ENCODE measurements around the gene GRIP2.

GRIP2 gene

DNA sequence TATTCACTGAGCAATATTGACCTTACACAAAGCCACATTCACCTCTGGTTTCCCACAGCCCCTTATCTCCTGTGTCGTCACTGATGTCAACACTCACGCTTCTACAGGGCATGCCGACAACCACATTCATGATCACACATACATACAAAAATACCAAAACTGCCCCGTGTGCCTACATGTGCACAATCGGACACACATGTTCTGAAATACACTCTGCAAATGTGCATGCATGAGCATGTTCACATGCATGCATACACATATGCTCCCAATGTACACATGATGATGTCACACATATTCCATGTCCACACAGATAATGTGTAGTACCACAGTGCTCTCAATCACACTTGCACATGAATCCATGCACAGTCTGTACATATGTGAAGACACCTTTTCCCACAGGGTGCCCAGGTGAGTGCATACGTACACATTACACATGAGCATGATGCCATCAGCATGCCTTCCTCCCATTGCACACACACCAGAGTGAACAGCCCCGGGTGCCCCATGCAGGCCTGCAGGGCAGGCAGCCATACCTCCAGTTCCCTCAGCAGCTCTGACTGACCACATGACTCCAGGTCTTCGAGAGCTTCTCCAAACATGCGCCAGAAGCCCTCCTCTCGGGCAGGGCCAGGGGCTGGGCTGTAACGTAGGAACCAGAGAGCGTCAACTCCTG lies 37.0 kb downstream of the GRIP2 start:
- TF ChIP-seq SIN3A (IDR thresholded peaks at IDR 0.05; ENCODE audit: borderline replicate concordance, insufficient read depth, low read length) (no peak), FOXP2 (optimal IDR thresholded peaks at IDR 0.05; ENCODE audit: borderline replicate concordance, extremely low read depth, extremely low read length, insufficient read depth) (no peak), TAF1 (IDR thresholded peaks at IDR 0.05; ENCODE audit: borderline replicate concordance, insufficient read depth, low read length) (no peak), POLR2AphosphoS5 (IDR thresholded peaks at IDR 0.05; ENCODE audit: low read depth, low read length) (no peak)
- TF ChIP-seq, protein P1, sequence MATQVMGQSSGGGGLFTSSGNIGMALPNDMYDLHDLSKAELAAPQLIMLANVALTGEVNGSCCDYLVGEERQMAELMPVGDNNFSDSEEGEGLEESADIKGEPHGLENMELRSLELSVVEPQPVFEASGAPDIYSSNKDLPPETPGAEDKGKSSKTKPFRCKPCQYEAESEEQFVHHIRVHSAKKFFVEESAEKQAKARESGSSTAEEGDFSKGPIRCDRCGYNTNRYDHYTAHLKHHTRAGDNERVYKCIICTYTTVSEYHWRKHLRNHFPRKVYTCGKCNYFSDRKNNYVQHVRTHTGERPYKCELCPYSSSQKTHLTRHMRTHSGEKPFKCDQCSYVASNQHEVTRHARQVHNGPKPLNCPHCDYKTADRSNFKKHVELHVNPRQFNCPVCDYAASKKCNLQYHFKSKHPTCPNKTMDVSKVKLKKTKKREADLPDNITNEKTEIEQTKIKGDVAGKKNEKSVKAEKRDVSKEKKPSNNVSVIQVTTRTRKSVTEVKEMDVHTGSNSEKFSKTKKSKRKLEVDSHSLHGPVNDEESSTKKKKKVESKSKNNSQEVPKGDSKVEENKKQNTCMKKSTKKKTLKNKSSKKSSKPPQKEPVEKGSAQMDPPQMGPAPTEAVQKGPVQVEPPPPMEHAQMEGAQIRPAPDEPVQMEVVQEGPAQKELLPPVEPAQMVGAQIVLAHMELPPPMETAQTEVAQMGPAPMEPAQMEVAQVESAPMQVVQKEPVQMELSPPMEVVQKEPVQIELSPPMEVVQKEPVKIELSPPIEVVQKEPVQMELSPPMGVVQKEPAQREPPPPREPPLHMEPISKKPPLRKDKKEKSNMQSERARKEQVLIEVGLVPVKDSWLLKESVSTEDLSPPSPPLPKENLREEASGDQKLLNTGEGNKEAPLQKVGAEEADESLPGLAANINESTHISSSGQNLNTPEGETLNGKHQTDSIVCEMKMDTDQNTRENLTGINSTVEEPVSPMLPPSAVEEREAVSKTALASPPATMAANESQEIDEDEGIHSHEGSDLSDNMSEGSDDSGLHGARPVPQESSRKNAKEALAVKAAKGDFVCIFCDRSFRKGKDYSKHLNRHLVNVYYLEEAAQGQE (IDR thresholded peaks at IDR 0.05; ENCODE audit: insufficient read depth in 1 of 2, low read depth in 2 of 2, low read length in 2 of 2) = no peak

DNA sequence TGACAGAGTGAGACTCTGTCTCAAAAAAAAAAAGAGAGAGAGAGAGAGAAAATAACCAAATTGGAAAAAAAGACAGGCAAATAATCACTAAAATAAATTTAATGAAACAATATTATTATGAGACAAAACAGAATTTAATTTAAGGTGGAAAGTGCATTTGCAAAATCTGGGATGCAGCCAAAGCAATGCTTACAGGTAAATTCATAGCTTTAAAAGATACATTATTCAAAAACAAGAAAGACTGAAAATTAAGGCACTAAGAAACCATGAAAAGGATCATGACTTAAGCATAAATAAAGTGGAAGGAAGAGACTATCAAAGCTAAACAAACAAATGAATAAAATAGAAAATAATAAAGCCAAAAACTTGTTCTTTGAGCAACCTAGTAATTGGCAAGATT lies 37.7 kb downstream of the GRIP2 start:
- TF ChIP-seq SIN3A (IDR thresholded peaks at IDR 0.05; ENCODE audit: borderline replicate concordance, insufficient read depth, low read length) (no peak), FOXP2 (optimal IDR thresholded peaks at IDR 0.05; ENCODE audit: borderline replicate concordance, extremely low read depth, extremely low read length, insufficient read depth) (no peak), TAF1 (IDR thresholded peaks at IDR 0.05; ENCODE audit: borderline replicate concordance, insufficient read depth, low read length) (no peak), POLR2AphosphoS5 (IDR thresholded peaks at IDR 0.05; ENCODE audit: low read depth, low read length) (no peak)
- TF ChIP-seq, protein P1 (IDR thresholded peaks at IDR 0.05; ENCODE audit: insufficient read depth in 1 of 2, low read depth in 2 of 2, low read length in 2 of 2) = no peak

DNA sequence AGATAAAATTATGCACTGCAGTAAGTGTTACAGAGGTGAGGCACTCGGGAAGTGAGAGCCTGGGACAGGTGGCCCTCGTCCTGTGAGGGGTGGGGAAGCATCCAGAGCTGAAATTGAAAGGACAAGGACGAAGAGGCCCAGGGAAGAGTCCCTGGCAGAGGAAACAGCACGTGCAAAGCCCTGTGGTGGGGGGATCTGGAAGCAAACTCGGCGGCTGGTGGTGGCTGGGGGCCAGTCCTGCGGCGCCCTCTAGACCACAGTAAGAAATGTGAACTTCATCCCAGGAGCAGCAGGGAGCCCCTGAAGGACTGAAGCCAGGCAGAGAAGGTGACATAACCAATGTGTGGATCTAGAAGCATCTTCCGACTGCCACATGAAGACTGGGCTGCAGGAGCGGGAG lies 42.8 kb downstream of the GRIP2 start:
- TF ChIP-seq SIN3A (IDR thresholded peaks at IDR 0.05; ENCODE audit: borderline replicate concordance, insufficient read depth, low read length) (no peak), TAF1 (IDR thresholded peaks at IDR 0.05; ENCODE audit: borderline replicate concordance, insufficient read depth, low read length) (no peak), FOXP2 (optimal IDR thresholded peaks at IDR 0.05; ENCODE audit: borderline replicate concordance, extremely low read depth, extremely low read length, insufficient read depth) (no peak), POLR2AphosphoS5 (IDR thresholded peaks at IDR 0.05; ENCODE audit: low read depth, low read length) (no peak)
- TF ChIP-seq, protein P1 (IDR thresholded peaks at IDR 0.05; ENCODE audit: insufficient read depth in 1 of 2, low read depth in 2 of 2, low read length in 2 of 2) = no peak

DNA sequence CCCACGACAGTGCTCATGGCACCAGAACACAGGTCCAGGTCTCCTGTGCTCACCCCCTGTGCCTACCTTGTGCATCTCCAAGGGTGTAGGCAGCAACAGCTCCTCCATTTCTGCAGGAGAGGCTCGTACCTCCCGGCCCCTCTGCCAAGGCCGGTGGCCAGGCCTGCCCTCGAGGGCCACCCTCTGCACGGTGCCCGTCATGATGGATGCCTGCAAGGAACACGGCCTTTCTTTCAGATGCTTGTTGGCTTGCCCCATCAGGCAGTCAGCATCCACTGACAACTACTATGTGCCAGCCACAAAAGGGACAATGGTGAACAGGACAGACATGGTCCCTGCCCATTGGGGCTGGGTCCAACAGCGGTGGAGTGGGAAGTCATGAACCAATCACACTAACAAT lies 43.8 kb downstream of the GRIP2 start:
- TF ChIP-seq, protein P1 (IDR thresholded peaks at IDR 0.05; ENCODE audit: insufficient read depth in 1 of 2, low read depth in 2 of 2, low read length in 2 of 2) = no peak
- no peak for TF ChIP-seq SIN3A (IDR thresholded peaks at IDR 0.05; ENCODE audit: borderline replicate concordance, insufficient read depth, low read length)

DNA sequence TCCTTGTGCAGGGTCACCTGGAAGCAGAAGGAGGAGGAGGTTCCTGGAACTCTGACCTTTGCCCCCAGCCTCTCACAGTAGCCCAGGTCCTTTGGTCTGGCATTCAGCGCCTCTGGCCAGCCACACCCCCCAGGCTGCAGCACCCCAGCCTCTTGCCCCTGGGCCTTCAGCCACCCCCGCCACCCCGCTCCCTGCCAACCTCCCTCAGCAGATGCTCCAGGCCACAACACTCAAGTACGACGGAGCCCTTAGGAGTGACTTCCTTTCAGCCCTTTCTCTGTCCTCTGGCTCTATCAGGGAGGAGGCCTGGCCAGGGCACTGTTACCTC lies 45.2 kb downstream of the GRIP2 start:
- TF ChIP-seq TAF1 (IDR thresholded peaks at IDR 0.05; ENCODE audit: borderline replicate concordance, insufficient read depth, low read length) (no peak), FOXP2 (optimal IDR thresholded peaks at IDR 0.05; ENCODE audit: borderline replicate concordance, extremely low read depth, extremely low read length, insufficient read depth) (no peak), POLR2AphosphoS5 (IDR thresholded peaks at IDR 0.05; ENCODE audit: low read depth, low read length) (no peak), SIN3A (IDR thresholded peaks at IDR 0.05; ENCODE audit: borderline replicate concordance, insufficient read depth, low read length) (no peak)
- TF ChIP-seq, protein P1 (IDR thresholded peaks at IDR 0.05; ENCODE audit: insufficient read depth in 1 of 2, low read depth in 2 of 2, low read length in 2 of 2) = no peak

Measured in PFSK-1 (cell line).